Left cardiac atrium (tissue), 4 donors: ENCODE data around the gene FARS2. TPM values are rescaled to one million over a fixed set of nuclear protein-coding genes. Genes with fewer than 3 reads are reported as not detected.
A peak's percentile ranks its signal among the peaks of the same experiment; 100 is the strongest.

ENCODE experiments used
- ATAC-seq, 2 donors: fragments of 200-7000 bp; cut with Tn5 transposase; one replicate each; pipeline ENCODE4 v1.9.1; 2020; ENCODE audit warnings: mild to moderate bottlenecking in 2 of 2, moderate library complexity in 2 of 2
- DNase-seq: peaks from one replicate; pipeline ENCODE4 v3.0.0-alpha.2; 2020
- intact Hi-C, 2 donors: fragments of 100-400 bp; cut with DNase I; formaldehyde crosslinking; loops; one replicate each; pipeline versions ENCODE4 v1.14.1 to v1.15.1; 2022 to 2023
- total RNA-seq, 2 donors: library from RNA; stranded (reverse); fragmentation: NEBNext Ultra II Directional; extraction: Animal tissue kit (Norgen Biotek cat#: 25700); gene quantifications; one replicate each; pipeline ENCODE4 v1.2.1, GENCODE V29; 2021
- donor health status: DM: no; HTN: yes; CAD: no.
- donor health status: DM: no; HTN: yes; CAD: no; lungs with severe emphysema.
- donor health status: DM: yes; HTN: yes; CAD: no.
- donor health status: Dilated cardiomyopathy.

FARS2 gene
- total RNA-seq, 2 donors from 2014 or later = 14.6 to 16.4 TPM

GRCh38 chr6:5737460-5737859, 476.1 kb downstream of the FARS2 start:
- no peak for DNase-seq
- ATAC-seq = no peak
- intact Hi-C loops = no loop called here

- no peak for DNase-seq
- no peak for ATAC-seq
- intact Hi-C loops = no loop called here
Measured at GRCh38 chr6:5738211-5738610, 476.9 kb downstream of the FARS2 start.

GRCh38 chr6:5744497-5744896, 483.2 kb downstream of the FARS2 start:
- intact Hi-C loops = no loop called here
- ATAC-seq (peak in 1 of 2 donors; percentile 40), DNase-seq (peak; percentile 42)

GRCh38 chr6:5745081-5745480, 483.8 kb downstream of the FARS2 start:
- intact Hi-C loops = no loop called here
- no peak for ATAC-seq
- DNase-seq = no peak

- intact Hi-C loops = no loop called here
- DNase-seq = no peak
- ATAC-seq = peak in 1 of 2 donors; percentile 30
Measured at GRCh38 chr6:5746053-5746758, 484.9 kb downstream of the FARS2 start.

- DNase-seq (no peak), ATAC-seq (no peak)
- intact Hi-C loops = no loop called here
Measured at GRCh38 chr6:5746759-5747130, 485.4 kb downstream of the FARS2 start.

GRCh38 chr6:5747379-5747778, 486.1 kb downstream of the FARS2 start:
- ATAC-seq = peak; percentile 25 to 31
- intact Hi-C loops = no loop called here
- DNase-seq = no peak

- intact Hi-C loops = no loop called here
- DNase-seq (no peak), ATAC-seq (peak in 1 of 2 donors; percentile 21)
Measured at GRCh38 chr6:5749016-5749650, 487.8 kb downstream of the FARS2 start.

- ATAC-seq = no peak
- intact Hi-C loops = no loop called here
- no peak for DNase-seq
Measured at GRCh38 chr6:5749651-5750215, 488.4 kb downstream of the FARS2 start.

GRCh38 chr6:5751525-5752390, 490.4 kb downstream of the FARS2 start:
- ATAC-seq = peak; percentile 27 to 40
- DNase-seq = no peak
- intact Hi-C loops = no loop called here

GRCh38 chr6:5752391-5752680, 491.0 kb downstream of the FARS2 start:
- intact Hi-C loops = no loop called here
- ATAC-seq = peak; percentile 51 to 66
- DNase-seq = no peak

- no peak for DNase-seq
- intact Hi-C loops = no loop called here
- no peak for ATAC-seq
Measured at GRCh38 chr6:5753209-5753608, 491.9 kb downstream of the FARS2 start.

GRCh38 chr6:5754904-5755303, 493.6 kb downstream of the FARS2 start:
- DNase-seq (no peak), ATAC-seq (no peak)
- intact Hi-C loops = no loop called here

GRCh38 chr6:5759571-5759970, 498.3 kb downstream of the FARS2 start:
- ATAC-seq (no peak), DNase-seq (no peak)
- intact Hi-C loops = no loop called here

- peak in 1 of 2 donors; percentile 37 for ATAC-seq
- no peak for DNase-seq
- intact Hi-C loops = loop anchor here in 1 of 2 donors (10.0 kb wide), 1 partner anchor 137 kb away; no protein-coding TSS in a partner anchor
Measured at GRCh38 chr6:5761370-5761769, 500.1 kb downstream of the FARS2 start.

- peak in 1 of 2 donors; percentile 31 for ATAC-seq
- intact Hi-C loops = loop anchor here in 1 of 2 donors (10.0 kb wide), 1 partner anchor 138 kb away; no protein-coding TSS in a partner anchor
- no peak for DNase-seq
Measured at GRCh38 chr6:5762561-5762968, 501.3 kb downstream of the FARS2 start.

- ATAC-seq (no peak), DNase-seq (no peak)
- intact Hi-C loops = loop anchor here in 1 of 2 donors (10.0 kb wide), 1 partner anchor 139 kb away; no protein-coding TSS in a partner anchor
Measured at GRCh38 chr6:5763407-5763806, 502.1 kb downstream of the FARS2 start.

- no peak for ATAC-seq
Measured at GRCh38 chr6:5763871-5764270, 502.6 kb downstream of the FARS2 start.

GRCh38 chr6:5764401-5764955, 503.2 kb downstream of the FARS2 start:
- intact Hi-C loops = loop anchor here in 1 of 2 donors (10.0 kb wide), 1 partner anchor 140 kb away; no protein-coding TSS in a partner anchor
- DNase-seq (peak; percentile 67), ATAC-seq (peak; percentile 87 to 89)

More at GRCh38 chr6:5763871-5764270, 502.6 kb downstream of the FARS2 start:
- intact Hi-C loops = loop anchor here in 1 of 2 donors (10.0 kb wide), 1 partner anchor 139 kb away; no protein-coding TSS in a partner anchor
- DNase-seq = no peak
